ENCODE results near the gene CMTR1.

DNA sequence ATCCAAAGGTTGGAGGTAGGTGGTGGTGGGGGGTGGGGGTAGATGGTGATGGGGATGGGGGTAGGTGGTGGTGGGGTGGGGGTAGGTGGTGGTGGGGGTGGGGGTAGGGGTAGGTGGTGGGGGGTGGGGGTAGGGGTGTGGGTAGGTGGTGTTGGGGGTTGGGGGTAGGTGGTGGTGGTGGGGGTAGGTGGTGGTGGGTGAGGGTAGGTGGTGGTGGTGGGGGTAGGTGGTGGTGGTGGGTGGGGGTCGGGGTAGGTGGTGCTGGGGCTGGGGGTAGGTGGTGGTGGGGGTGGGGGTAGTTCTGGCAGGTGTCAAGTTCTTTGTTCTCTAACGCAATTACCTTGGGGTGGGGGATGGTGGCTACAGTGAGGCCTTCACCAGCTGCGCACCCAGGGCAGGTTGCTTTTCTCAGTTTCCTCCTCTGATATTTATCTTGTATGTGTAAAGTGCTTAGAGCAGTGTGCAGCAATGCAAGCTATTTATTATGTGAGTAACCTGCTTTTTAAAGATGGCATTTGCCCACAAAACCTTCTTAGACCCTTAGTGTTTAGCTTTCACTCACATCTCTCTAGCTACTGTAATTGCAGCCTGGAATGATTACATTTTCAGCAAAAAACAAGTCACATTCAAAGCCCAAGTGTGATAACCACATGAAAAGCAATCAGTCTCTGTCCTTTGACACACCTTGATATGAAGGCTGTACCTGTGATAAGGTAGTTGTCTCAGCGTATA, 74.8 kb downstream of the CMTR1 start:
- TF ChIP-seq, protein P1, sequence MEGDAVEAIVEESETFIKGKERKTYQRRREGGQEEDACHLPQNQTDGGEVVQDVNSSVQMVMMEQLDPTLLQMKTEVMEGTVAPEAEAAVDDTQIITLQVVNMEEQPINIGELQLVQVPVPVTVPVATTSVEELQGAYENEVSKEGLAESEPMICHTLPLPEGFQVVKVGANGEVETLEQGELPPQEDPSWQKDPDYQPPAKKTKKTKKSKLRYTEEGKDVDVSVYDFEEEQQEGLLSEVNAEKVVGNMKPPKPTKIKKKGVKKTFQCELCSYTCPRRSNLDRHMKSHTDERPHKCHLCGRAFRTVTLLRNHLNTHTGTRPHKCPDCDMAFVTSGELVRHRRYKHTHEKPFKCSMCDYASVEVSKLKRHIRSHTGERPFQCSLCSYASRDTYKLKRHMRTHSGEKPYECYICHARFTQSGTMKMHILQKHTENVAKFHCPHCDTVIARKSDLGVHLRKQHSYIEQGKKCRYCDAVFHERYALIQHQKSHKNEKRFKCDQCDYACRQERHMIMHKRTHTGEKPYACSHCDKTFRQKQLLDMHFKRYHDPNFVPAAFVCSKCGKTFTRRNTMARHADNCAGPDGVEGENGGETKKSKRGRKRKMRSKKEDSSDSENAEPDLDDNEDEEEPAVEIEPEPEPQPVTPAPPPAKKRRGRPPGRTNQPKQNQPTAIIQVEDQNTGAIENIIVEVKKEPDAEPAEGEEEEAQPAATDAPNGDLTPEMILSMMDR (IDR thresholded peaks at IDR 0.05; ENCODE audit: low read depth, low read length) = no peak
- TF ChIP-seq, protein P2, sequence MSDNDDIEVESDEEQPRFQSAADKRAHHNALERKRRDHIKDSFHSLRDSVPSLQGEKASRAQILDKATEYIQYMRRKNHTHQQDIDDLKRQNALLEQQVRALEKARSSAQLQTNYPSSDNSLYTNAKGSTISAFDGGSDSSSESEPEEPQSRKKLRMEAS (IDR thresholded peaks at IDR 0.05; ENCODE audit: low read depth, low read length) = no peak
- TF ChIP-seq POLR2A (IDR thresholded peaks at IDR 0.05; ENCODE audit: extremely low read depth, insufficient read length) = no peak
